SH-SY5Y (cell line): Measurements from ENCODE around the gene OLFML1.

Source experiments
- GATA2 ChIP-seq: IDR thresholded peaks from 2 replicates; pipeline ENCODE4 v1.6.1; 2011; ENCODE audit warnings: mild to moderate bottlenecking, low read depth, low read length
- GATA3 ChIP-seq: IDR thresholded peaks from 2 replicates; pipeline ENCODE4 v1.6.1; 2011; ENCODE audit warnings: low read depth, mild to moderate bottlenecking, low read length, moderate library complexity

- TF ChIP-seq GATA3 (no peak), GATA2 (no peak)
These were observed 45.7 kb downstream of the OLFML1 start for GRCh38 chr11:7531011-7531410.
